Common myeloid progenitor, CD34-positive (primary cell): ENCODE measurements around the gene ANKRD27.

ENCODE experiments used
- CTCF ChIA-PET: fragments of 350-600 bp; sonication (Branson Sonifier 250); formaldehyde crosslinking; loops from one replicate; lab custom pipeline; 2021; ENCODE audit warnings: antibody characterized with exemption; lab: Charles Lee
- POLR2A ChIA-PET: fragments of 350-600 bp; sonication (Branson Sonifier 250); formaldehyde crosslinking; loops from one replicate; lab custom pipeline; 2021; ENCODE audit warnings: antibody characterized with exemption; lab: Charles Lee
- DNase-seq, 3 donors: peaks; one replicate each; pipeline versions ENCODE4 v3.0.0 to v3.0.0-alpha.2; 2013
- H3K27ac ChIP-seq, 2 experiments: 1 replicate in 1 of 2; 2 replicates in 1 of 2; pipeline ENCODE4 v1.7.0; 2013; ENCODE audit warnings: inconsistent platforms in 2 of 2, low read length in 2 of 2, mild to moderate bottlenecking in 2 of 2, low read depth in 1 of 2, moderate library complexity in 1 of 2; ENCODE audit not compliant: severe bottlenecking in 2 of 2, insufficient read depth in 1 of 2, poor library complexity in 1 of 2
- H3K27me3 ChIP-seq, 5 experiments: replicated peaks in 2 of 5; 1 replicate in 3 of 5; 2 replicates in 2 of 5; pipeline versions ENCODE4 v1.6.1 to v1.7.0; 2013; ENCODE audit warnings: low read length in 4 of 5, mild to moderate bottlenecking in 2 of 5, moderate library complexity in 2 of 5, inconsistent platforms in 1 of 5; ENCODE audit not compliant: insufficient read depth in 5 of 5, control insufficient read depth in 4 of 5
- H3K36me3 ChIP-seq, 4 experiments: 1 replicate in 2 of 4; 2 replicates in 2 of 4; pipeline versions ENCODE4 v1.6.1 to v1.7.0; 2013; ENCODE audit warnings: low read length in 3 of 4, control low read depth in 1 of 4, mild to moderate bottlenecking in 1 of 4; ENCODE audit not compliant: control insufficient read depth in 4 of 4, insufficient read depth in 4 of 4
- H3K4me1 ChIP-seq, 4 experiments: 1 replicate in 3 of 4; 2 replicates in 1 of 4; pipeline versions ENCODE4 v1.6.1 to v1.7.1; 2013; ENCODE audit warnings: low read length in 3 of 4, mild to moderate bottlenecking in 3 of 4, control low read depth in 1 of 4, inconsistent platforms in 1 of 4, moderate library complexity in 1 of 4; ENCODE audit not compliant: control insufficient read depth in 4 of 4, insufficient read depth in 4 of 4; ENCODE audit errors: control extremely low read depth in 1 of 4
- H3K4me3 ChIP-seq, 7 experiments: 1 replicate in 4 of 7; 2 replicates in 3 of 7; pipeline versions ENCODE4 v1.5.1 to v1.7.0; 2013; ENCODE audit warnings: mild to moderate bottlenecking in 7 of 7, low read length in 6 of 7, moderate library complexity in 6 of 7, inconsistent platforms in 2 of 7, low read depth in 2 of 7, control low read depth in 1 of 7; ENCODE audit not compliant: insufficient read depth in 4 of 7, control insufficient read depth in 1 of 7; ENCODE audit errors: extremely low read depth in 1 of 7
- H3K9me3 ChIP-seq, 5 experiments: 1 replicate in 4 of 5; 2 replicates in 1 of 5; pipeline versions ENCODE4 v1.6.1 to v1.7.1; 2013; ENCODE audit warnings: low read length in 4 of 5, mild to moderate bottlenecking in 2 of 5, inconsistent platforms in 1 of 5, low read depth in 1 of 5, moderate library complexity in 1 of 5; ENCODE audit not compliant: control insufficient read depth in 4 of 5, insufficient read depth in 2 of 5; ENCODE audit errors: control extremely low read depth in 1 of 5
- WGBS: methylation state at CpG from one replicate; pipeline ENCODE4 v1.1.5; 2013; ENCODE audit not compliant: insufficient coverage; 5-methylcytosine and 5-hydroxymethylcytosine counted together

Gene ANKRD27

DNA sequence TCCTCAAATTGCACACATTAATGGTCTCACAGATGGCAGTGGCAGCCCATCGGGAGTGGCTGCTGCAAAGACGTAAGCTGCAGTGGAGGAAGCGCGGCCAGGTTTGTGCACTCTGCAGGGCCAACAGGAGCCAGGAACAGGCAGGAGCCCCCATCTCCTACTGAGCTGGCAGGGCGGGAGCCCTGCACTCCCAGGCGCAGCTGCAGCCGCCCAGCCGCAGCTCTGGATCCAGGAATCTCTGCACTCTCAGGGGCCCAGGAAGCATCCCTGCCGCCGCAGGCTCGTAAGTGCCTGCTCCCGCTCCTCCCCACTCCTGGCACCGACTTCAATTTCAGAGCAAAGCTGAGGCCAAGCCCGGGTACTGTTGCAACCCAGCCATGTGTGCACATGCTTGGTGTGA lies 37.5 kb downstream of the ANKRD27 start:
- POLR2A ChIA-PET = no interaction called here
- Histone ChIP-seq H3K4me1 (no peaks in the 10 kb centered on the region), H3K4me3 (no peak overlapping the region), H3K36me3 (peaks cover 34 to 78% (median 58%) of the 10 kb centered on the region in 4 experiments), H3K9me3 (no peaks in the 10 kb centered on the region), H3K27me3 (no peaks in the 10 kb centered on the region), H3K27ac (no peak overlapping the region)
- no peak for DNase-seq
- 89% methylated on average over 14 of the region's 14 CpGs for WGBS
- CTCF ChIA-PET = interaction anchor here (0.7 to 0.8 kb wide), 2 partner anchors 39 to 163 kb away, joined by 3 read pairs; no protein-coding TSS in a partner anchor

GRCh38 chr19:32631381-32631780 lies 43.6 kb downstream of the ANKRD27 start:
- DNase-seq = no peak
- Histone ChIP-seq H3K36me3 (peaks cover 17 to 74% (median 53%) of the 10 kb centered on the region in 4 experiments), H3K4me1 (no peaks in the 10 kb centered on the region), H3K4me3 (no peak overlapping the region), H3K9me3 (no peaks in the 10 kb centered on the region), H3K27ac (no peak overlapping the region), H3K27me3 (no peaks in the 10 kb centered on the region)
- ChIA-PET POLR2A (no interaction called here), CTCF (no interaction called here)
- 100% methylated on average over 12 of the region's 15 CpGs for WGBS

DNA sequence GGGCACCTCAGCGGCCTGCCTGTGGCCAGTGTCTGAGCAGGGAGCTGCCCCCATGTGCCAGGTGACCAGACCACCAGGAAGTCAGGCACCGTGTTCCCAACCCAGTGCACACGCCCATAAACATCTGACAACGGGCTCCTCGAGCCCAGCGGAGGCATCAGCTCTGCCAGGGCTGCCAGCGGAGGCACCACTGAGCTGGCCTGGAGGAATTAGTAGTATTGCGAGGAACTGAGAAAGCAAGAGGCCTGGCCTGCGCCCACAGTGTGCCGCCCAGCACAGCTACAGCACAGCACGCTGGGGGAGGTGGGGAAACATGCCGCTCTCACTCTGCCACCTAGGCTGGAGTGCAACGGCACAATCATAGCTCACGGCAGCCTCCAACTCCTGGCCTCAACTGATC lies 44.6 kb downstream of the ANKRD27 start:
- H3K36me3 ChIP-seq = peaks cover 15 to 72% (median 51%) of the 10 kb centered on the region in 4 experiments
- no peak overlapping the region for H3K27ac ChIP-seq
- WGBS = 94% methylated on average over 12 of the region's 14 CpGs
- H3K4me3 ChIP-seq = no peak overlapping the region
- POLR2A ChIA-PET = no interaction called here
- no peak for DNase-seq
- H3K27me3 ChIP-seq = no peaks in the 10 kb centered on the region
- no peaks in the 10 kb centered on the region for H3K4me1 ChIP-seq
- CTCF ChIA-PET = interaction anchor here (0.5 to 1.0 kb wide), 4 partner anchors 28 to 48 kb away, joined by 3 read pairs; no protein-coding TSS in a partner anchor
- no peaks in the 10 kb centered on the region for H3K9me3 ChIP-seq

DNA sequence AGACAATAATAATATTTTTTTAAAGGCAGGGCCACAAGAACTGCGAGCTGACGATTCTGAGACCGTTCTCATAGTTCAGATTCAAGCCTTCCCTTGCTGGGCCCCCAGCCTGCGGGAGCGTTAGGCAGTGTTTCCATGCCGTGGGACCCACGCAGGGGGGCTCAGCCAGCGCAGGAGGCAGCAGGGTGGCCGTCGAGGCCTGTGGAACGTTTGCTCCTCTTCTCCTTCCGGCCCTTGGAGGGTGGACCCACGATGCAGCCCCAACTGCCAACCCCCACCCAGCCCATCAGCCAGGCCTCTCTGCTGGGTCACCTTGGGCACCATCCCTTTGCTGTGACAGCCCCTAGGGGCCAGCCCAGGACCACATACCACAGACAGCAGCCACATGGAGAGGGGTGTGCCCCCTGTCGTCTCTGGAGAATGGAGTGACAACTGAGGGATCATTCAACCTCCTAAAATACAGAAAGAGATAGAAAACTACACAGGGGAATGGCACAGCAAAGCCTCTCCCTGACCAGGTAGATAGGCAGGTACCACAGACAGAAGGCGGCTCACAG lies 47.2 kb downstream of the ANKRD27 start:
- H3K27ac ChIP-seq = no peak overlapping the region

GRCh38 chr19:32626969-32627368 lies 48.0 kb downstream of the ANKRD27 start:
- Histone ChIP-seq H3K27ac (no peak overlapping the region), H3K9me3 (no peaks in the 10 kb centered on the region), H3K36me3 (peaks cover 26 to 78% (median 63%) of the 10 kb centered on the region in 4 experiments), H3K4me3 (no peak overlapping the region), H3K27me3 (no peaks in the 10 kb centered on the region), H3K4me1 (no peaks in the 10 kb centered on the region)
- no peak for DNase-seq
- POLR2A ChIA-PET = no interaction called here
- CTCF ChIA-PET = no interaction called here
- WGBS = no CpG with 5 or more reads among the region's 4 CpGs

More for the DNA sequence above, 47.2 kb downstream of the ANKRD27 start:
- H3K9me3 ChIP-seq = no peaks in the 10 kb centered on the region
- 98% methylated on average over 15 of the region's 15 CpGs for WGBS
- no peaks in the 10 kb centered on the region for H3K27me3 ChIP-seq
- ChIA-PET CTCF (no interaction called here), POLR2A (no interaction called here)
- no peak for DNase-seq
- H3K4me1 ChIP-seq = no peaks in the 10 kb centered on the region
- no peak overlapping the region for H3K4me3 ChIP-seq
- peaks cover 19 to 73% (median 59%) of the 10 kb centered on the region in 4 experiments for H3K36me3 ChIP-seq

DNA sequence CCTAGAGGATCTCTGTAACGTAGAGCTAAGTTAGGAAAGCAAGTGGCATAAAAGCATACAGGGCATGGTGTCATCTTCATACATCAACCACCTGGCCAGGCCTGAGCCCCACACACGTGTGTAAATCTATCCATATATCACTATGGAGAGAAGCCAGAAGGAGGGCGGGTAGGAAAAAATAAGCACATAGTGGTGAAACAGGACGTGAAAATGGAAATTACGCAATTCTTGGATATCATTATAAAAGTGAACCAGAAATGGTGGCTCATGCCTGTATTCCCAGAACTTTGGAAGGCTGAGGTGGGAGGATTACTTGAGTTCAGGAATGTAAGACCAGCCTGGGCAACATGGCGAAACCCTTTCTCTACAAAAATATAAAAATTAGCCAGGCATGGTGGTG lies 50.6 kb downstream of the ANKRD27 start:
- WGBS = 95% methylated on average over 4 of the region's 6 CpGs
- Histone ChIP-seq H3K27ac (no peak overlapping the region), H3K4me3 (no peak overlapping the region), H3K27me3 (no peaks in the 10 kb centered on the region), H3K4me1 (no peaks in the 10 kb centered on the region), H3K36me3 (peaks cover 20 to 82% (median 62%) of the 10 kb centered on the region in 4 experiments), H3K9me3 (no peaks in the 10 kb centered on the region)
- DNase-seq = no peak
- CTCF ChIA-PET = interaction anchor here (0.7 kb wide), 1 partner anchor 1679 kb away, joined by 4 read pairs; no protein-coding TSS in a partner anchor
- POLR2A ChIA-PET = no interaction called here

DNA sequence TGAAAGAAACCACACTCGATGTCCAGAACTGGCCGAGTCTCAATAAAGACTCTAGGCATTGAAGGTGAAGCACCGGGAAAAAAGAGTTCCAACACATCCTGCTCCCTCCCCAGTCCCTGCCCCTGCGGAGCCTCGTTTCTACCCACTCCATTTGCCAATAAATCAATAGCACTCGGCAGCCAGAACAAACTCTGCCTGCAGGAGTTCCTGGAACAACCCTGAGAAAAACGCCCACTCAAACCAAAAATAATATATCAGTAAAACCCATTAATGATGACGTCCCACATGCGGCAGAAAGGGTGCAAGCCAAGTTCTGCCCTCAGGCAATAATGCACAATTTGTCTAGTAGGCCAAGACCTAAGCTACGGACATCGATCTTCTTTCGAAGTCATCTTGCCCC lies 53.0 kb downstream of the ANKRD27 start:
- H3K9me3 ChIP-seq = no peaks in the 10 kb centered on the region
- H3K27ac ChIP-seq = no peak overlapping the region
- ChIA-PET POLR2A (no interaction called here), CTCF (no interaction called here)
- H3K36me3 ChIP-seq = peaks cover 21 to 81% (median 63%) of the 10 kb centered on the region in 4 experiments
- no peaks in the 10 kb centered on the region for H3K4me1 ChIP-seq
- over 99% methylated on average over 8 of the region's 12 CpGs for WGBS
- no peaks in the 10 kb centered on the region for H3K27me3 ChIP-seq
- DNase-seq = no peak
- H3K4me3 ChIP-seq = no peak overlapping the region
